ENCODE measurements around the gene C16orf86.

The C16orf86 gene, protein sequence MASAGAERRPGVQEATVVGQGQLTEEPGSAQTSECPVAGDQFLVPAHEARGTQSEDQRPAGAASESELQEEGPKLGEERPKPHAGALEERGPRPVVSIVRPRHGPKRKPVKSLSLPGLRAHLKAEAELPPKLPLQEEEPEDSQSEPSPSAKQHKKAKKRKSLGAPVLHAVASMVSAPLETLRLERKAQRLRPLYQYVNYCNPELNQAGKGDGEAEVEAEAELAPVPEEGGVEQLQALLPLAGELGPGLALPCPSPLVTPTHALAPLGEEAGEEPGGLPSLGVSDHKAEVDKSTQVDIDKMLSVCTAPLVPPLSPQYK

GRCh38 chr16:67666559-67667452, at the start of gene C16orf86, which contains the start of gene ENKD1:
C16orf86 (plus strand) TSS chr16:67666814; CDS start chr16:67666971, 157 bp downstream.
ENKD1 (minus strand) TSS chr16:67666750; CDS start chr16:67666442, 308 bp downstream.
- DNase-seq, result peak in 52 of 56 donors; percentile 9 to 86 (median 59)

DNA sequence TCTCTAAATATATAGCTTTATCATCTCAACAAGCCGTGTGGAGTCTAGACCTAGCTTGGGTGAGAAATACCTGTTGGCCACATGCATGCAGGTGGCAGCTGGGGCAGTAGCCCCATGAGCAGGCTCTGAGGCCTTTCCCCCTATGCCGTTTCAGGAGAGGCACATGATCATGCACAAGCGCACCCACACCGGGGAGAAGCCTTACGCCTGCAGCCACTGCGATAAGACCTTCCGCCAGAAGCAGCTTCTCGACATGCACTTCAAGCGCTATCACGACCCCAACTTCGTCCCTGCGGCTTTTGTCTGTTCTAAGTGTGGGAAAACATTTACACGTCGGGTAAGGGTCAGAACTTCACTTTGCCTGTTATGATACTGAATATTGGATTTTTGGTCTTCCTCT, 38.4 kb upstream of the C16orf86 start:
- no peak for DNase-seq

DNA sequence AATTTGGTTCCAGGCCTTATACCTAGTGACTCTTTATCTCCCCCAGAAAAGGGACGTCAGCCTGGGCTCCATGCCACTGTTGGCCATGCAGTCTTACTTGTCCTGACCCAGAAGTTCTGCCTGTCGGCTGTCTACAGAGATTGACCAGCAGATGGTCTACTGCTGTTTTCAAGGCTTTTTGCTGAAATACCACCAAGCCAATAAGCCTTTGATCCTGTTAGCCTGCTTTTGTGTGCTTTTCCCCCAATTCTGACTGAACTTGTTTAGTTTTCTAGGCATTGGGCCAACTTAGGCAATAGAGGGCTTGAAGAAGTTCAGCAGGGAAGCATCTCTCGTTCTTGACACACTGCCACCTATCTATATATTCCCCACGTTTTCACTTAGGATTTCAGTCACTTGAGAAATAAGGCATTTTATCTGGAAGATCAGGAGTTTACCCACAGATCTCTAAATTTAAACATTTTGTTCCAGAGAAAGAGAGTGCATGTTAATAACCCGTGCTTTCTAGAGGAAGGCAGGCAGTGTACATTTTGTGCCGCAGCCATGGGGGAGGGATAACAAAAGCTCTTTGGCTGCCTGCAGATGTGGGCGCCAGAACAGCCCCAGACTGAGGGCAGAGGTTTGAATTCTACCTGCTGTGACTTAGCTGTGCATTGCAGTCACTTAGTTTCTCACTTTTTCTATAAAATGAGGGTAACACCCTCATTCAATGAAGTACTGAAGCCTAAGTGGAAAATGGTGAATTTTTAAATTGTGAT, 34.0 kb upstream of the C16orf86 start:
- DNase-seq, result peak in 6 of 56 donors; percentile 12 to 44 (median 24)

DNA sequence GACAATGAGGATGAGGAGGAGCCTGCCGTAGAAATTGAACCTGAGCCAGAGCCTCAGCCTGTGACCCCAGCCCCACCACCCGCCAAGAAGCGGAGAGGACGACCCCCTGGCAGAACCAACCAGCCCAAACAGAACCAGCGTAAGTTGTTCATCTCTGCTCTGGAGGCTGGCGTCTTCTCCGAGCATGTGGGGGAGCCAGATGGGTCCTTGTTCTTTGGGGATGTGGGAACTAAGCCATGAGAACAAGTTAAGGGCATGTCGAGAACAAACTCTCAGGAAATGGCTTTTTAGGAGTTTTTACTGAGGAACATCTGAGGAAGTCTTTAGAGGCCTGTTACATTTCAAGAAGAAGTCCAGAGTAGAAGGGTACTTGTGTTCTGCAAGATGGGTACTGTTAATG, 29.9 kb upstream of the C16orf86 start:
- DNase-seq, result no peak

- DNase-seq, result no peak
Observed at GRCh38 chr16:67637625-67638024, 29.0 kb upstream of the C16orf86 start.

- peak in 45 of 56 donors; percentile 13 to 80 (median 53) for DNase-seq
Observed at GRCh38 chr16:67641779-67642708, 24.6 kb upstream of the C16orf86 start.

DNA sequence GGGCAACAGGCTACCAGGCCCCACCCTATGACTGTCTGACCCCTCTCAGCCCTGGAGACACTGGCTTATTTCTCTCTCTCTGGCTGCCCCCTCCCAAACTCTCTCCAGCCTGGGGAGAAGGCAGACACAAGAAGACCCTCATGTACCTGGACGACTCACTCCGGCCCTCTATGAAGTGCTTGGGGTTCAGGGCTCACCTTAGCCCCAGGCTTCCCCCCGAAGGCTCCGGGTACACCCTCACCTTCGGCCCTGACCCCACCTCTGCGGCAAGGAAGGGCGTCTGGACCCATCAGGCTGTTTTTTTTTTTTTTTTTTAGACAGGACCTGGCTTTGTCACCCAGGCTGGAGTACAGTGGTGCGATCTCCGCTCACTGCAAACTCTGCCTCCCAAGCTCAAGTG, 22.6 kb upstream of the C16orf86 start:
- DNase-seq, result no peak

DNA sequence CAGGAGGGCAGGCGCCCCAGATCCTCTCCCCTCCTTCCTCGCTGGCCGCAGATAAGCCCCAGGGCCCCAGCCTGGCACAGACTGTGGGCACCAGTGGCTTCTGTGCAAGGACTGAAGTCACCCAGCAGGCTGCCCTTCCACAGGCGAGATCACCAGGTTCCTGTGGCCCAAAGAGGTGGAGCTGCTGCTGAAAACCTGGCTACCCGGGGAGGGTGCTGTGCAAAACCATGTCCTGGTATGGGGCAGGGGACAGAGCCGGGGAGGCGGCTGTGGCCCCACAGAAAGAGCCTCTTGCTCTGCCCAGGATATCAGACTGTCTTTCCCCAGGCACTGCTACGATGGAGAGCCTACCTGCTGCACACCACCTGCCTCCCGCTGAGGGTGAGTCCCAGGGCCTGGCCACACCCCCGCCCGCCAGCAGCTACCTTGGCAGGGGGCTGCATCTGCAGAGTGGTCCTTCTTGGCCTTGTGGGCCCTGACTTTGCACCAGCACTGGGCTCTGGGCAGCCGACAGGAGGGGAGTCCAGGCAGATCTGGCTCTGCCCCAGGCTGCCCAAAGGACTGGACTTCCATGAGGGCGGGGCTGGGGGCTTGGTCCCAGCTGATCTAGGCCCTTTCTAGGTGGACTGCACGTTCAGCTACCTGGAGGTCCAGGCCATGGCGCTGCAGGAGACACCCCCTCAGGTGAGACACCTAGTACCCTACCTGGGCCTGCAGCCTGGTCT, 21.1 kb upstream of the C16orf86 start:
- DNase-seq, result no peak

- no peak for DNase-seq
Observed at GRCh38 chr16:67647111-67647651, 19.4 kb upstream of the C16orf86 start.

DNA sequence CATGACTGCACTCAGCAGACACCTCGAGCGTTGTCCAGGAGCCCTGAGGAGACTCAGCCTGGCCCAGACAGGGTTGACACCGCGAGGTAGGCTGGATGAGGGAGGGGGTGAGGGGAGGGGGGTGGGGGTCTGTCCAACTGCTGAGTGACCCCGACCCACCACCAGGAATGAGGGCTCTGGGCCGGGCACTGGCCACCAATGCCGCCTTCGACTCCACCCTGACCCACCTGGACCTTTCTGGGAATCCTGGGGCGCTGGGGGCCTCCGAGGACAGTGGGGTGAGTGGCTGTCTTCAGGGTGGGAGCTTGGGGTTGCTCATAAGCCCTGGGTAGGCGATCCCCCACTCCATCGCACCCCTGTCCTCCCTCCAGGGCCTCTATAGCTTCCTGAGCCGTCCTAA, 18.9 kb upstream of the C16orf86 start:
- no peak for DNase-seq

GRCh38 chr16:67648088-67648763, 18.4 kb upstream of the C16orf86 start:
- DNase-seq, result no peak

DNA sequence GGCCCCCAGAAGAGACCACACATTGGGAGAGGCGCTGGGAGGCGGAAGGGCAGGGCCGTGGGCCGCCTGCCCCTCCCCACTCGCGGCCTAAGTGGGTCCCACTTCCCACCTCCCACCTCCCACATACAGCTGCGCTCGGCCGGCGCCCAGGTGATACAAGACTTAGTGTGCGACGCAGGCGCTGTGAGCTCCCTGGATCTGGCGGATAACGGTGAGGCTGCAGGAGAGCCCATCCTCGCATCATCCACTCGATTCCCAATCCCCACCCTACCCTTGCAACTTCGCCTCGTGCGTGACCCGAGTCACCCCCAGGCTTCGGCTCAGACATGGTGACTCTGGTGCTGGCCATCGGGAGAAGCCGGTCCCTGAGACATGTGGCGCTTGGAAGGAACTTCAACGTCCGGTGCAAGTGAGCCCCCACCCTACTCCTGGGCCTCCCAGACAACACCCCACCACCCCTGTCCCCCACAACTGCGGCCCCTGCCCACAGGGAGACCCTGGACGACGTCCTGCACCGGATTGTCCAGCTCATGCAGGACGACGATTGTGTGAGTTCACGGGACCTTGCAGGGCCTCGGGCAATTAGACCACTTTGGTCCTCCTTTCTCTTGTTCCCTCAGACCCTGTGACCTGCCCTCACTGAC, 17.7 kb upstream of the C16orf86 start:
- no peak for DNase-seq

DNA sequence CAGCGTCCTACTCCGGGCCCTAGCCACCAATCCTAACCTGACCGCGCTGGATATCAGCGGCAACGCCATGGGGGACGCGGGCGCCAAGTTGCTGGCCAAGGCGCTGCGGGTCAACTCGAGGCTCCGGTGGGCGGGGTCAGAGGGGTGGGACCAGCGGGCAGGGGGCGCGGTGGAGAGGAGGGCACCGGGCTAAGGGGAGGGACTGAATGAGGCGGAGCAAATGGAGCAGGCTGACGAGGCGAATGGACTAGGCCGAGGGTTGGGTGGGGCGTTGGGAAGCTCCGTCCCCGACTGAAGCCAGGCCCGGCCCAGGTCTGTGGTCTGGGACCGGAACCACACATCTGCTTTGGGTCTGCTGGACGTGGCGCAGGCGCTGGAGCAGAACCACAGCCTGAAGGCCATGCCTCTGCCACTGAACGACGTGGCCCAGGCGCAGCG, 17.1 kb upstream of the C16orf86 start:
- DNase-seq, result no peak

DNA sequence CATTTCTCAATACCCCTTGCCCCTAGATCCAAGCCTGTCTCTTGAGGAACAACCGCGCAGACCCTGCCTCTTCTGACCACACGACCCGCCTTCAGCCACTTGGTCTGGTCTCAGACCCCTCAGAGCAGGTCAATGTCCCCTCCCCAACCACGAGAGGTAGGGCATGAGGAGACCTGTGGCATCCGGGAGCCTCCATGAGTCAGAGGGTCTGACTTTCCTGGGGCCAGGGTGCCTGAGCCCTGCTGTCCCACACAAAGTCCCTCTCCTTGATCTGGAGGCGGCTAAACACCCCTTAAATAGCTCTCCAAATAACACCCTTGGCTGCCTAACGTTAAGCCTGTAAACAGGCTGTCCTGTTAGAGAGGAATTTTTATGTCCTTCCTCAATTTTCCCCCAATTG, 16.6 kb upstream of the C16orf86 start:
- no peak for DNase-seq

- DNase-seq, result no peak
Observed at GRCh38 chr16:67651039-67651438, 15.6 kb upstream of the C16orf86 start.

GRCh38 chr16:67651847-67652246, 14.8 kb upstream of the C16orf86 start:
- DNase-seq, result no peak

DNA sequence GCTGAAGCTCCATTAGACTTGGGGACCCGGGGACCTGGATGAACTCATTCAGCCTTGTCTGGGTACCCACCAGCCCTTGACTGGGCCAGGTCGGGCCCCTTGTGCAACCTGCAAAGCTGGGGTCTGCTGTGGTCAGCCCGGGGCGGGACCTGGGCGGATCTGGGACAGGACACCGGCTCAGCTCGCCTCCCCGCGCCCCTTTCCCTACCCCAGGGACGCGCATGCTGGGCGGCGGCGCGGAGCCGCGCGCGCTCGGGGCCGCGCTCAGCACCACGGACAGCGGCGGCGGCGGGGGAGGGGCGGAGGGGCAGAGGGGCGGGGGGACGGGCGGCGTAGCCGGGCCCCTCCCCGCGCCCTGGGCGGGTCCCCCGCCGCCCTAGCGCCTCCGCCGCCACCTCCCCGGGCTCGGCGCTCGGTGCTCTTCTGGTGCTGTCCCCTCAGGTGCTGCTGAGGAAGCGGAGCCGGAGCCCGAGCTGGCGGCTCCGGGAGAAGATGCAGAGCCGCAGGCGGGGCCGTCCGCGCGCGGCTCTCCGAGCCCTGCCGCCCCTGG, 14.0 kb upstream of the C16orf86 start:
- DNase-seq, result peak in 3 of 56 donors; percentile 16 to 26 (median 20)

Measured in amygdala (tissue), 56 donors.